ENCODE measurements around the gene HOXB1.
"Not testable (repeated sequence)": the region's sequence is repeated elsewhere in the genome, so short reads cannot be mapped to it uniquely, and the experiment has no call there.

Gene HOXB1

DNA sequence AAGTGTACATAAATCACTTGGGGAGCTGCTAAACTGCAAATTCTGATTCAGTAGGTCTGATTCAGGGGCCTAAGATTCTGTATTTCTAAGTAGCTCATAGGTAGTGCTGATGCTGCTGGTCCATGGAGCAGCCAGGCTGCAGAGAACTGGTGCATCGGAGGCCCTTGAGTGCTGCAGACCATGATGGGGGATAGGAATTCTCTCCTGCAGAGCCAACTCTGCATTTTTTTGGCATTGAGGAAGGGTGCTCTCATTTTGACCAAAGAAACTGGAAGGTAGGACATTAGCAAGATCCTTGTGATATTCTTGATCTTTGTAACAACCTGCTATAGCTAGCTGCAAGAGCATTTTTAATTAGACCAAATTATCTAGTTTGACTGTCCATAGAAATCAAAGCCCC is 9.4 kb upstream of the HOXB1 start:
- TF ChIP-seq, protein P1, sequence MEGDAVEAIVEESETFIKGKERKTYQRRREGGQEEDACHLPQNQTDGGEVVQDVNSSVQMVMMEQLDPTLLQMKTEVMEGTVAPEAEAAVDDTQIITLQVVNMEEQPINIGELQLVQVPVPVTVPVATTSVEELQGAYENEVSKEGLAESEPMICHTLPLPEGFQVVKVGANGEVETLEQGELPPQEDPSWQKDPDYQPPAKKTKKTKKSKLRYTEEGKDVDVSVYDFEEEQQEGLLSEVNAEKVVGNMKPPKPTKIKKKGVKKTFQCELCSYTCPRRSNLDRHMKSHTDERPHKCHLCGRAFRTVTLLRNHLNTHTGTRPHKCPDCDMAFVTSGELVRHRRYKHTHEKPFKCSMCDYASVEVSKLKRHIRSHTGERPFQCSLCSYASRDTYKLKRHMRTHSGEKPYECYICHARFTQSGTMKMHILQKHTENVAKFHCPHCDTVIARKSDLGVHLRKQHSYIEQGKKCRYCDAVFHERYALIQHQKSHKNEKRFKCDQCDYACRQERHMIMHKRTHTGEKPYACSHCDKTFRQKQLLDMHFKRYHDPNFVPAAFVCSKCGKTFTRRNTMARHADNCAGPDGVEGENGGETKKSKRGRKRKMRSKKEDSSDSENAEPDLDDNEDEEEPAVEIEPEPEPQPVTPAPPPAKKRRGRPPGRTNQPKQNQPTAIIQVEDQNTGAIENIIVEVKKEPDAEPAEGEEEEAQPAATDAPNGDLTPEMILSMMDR (IDR thresholded peaks at IDR 0.05; ENCODE audit: low read depth, low read length): no peak
- H3K4me3 ChIP-seq (ENCODE audit: low read depth, low read length): no peak overlapping the region

DNA sequence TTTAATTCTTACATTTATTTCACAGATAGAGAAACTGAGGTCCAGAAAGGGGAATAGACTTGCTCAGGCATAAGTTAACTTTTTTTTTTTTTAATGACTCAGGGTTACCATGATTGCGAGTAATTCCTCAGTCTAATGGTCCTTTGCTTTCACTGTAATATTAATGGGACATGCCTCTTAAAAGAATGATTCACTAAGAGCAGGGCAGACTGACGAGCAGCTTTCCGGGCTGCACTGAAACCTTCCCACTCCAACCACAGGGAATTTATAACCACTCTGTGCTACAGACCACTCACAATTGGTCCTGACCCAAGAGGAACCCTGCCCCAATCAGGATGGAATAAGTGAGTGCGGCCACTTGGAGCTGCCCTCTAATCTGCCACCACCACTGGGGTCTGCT is 8.4 kb upstream of the HOXB1 start:
- TF ChIP-seq, protein P1 (IDR thresholded peaks at IDR 0.05; ENCODE audit: low read depth, low read length): no peak
- no peak overlapping the region for H3K4me3 ChIP-seq (ENCODE audit: low read depth, low read length)

DNA sequence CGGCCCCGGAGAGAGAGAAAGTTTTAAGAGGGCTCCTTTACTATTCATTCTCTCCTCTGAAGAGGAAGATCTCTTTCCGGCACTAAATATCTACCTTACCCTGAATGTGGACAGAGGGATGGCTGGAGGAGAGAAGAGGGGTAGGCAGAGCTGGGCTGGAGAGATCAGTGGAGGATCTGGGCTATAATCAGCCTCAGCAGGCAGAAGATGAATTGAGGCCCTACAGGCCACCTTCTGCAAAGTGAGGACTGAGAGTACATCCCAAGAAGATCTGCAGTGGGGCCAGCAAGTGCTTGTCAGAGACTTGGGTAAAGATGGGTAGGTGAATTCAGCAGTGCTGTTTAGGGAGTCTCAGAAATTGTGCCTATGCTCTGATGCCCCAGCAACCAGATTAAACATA is 6.5 kb upstream of the HOXB1 start:
- TF ChIP-seq, protein P1 (IDR thresholded peaks at IDR 0.05; ENCODE audit: low read depth, low read length): no peak
- no peak overlapping the region for H3K4me3 ChIP-seq (ENCODE audit: low read depth, low read length)

DNA sequence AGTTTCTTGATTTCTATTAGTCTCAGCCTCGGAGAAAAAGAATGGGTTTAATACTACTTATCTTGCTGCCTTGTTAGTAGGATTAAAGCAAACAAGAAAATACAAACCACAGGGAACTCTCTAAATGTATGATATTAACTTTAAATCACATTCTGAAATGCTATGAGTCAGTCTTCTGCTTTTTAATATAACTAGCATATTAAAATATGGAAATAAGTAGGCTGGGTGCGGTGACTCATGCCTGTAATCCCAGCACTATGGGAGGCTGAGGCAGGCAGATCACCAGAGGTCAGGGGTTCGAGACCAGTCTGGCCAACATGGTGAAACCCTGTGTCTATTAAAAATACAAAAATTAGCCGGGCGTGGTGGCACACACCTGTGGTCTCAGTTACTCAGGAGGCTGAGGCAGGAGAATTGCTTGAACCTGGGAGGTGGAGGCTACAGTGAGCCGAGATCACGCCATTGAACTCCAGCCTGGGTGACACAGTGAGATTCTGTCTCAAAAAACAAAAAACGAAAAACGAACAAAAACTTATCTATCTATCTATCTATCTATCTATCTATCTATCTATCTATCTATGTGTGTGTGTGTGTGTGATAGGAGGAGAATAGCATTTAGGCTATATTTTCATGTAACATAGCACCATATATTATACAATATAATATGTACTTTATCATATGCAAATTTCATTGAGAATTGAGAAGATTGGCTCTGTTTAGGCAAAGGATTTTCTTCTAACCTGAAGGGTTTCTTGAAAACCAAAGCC is 5.2 kb upstream of the HOXB1 start:
- not testable (repeated sequence) for H3K4me3 ChIP-seq (ENCODE audit: low read depth, low read length)

DNA sequence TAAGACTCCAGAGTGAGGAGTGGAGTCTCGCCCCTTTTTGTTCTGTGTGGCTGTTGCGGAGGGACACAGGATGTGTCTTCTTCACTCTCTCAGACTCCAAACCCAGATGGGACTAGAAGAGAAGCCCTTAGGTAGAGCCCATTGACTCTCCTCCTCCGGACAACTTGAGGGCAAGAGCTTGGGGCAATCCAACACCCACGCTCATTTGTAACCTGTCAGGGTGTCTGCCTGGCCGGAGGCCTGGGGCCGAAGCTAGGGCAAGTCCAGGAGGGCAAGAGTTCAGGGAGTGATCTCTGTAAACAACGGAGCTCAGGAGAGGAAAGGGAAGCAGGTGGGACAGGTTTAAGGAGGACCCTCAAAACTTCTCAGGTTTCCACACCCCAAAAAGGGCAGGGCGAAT is 1.4 kb upstream of the HOXB1 start:
- no peak overlapping the region for H3K4me3 ChIP-seq (ENCODE audit: low read depth, low read length)
- TF ChIP-seq, protein P1 (IDR thresholded peaks at IDR 0.05; ENCODE audit: low read depth, low read length): no peak

DNA sequence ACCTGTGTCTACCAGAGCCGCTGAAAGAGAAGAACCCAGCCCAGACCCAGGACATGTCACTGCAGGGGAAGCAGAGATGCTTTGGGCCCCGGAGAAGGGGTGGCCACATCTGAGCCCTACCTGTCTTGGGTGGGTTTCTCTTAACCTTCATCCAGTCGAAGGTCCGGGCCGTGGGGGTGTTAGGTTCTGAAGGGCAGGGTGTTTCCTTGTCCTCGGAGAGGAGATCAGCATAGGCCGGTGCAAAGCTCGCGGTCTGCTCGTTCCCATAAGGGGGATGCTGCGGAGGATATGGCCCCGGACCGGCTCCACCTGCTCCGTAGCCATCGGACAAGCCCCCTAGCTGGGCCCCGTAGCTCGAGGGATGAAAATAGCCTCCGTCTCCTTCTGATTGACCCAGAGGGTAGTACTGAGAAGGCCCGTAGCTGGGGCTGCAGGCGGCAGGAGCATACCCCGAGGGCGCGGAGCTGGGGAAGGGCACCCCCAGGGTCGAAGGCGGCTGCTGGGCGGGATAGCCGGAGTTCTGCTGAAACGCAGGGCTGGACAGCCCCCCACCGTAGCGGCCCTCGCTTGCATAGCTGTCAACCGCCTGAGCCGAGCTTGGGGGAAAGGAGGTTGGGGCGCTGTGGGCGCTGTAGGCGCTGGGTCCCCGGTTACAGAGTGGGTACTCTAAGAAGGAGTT is 464 bp downstream of the HOXB1 start:
- TF ChIP-seq, protein P1 (IDR thresholded peaks at IDR 0.05; ENCODE audit: low read depth, low read length): no peak
- no peak overlapping the region for H3K4me3 ChIP-seq (ENCODE audit: low read depth, low read length)

DNA sequence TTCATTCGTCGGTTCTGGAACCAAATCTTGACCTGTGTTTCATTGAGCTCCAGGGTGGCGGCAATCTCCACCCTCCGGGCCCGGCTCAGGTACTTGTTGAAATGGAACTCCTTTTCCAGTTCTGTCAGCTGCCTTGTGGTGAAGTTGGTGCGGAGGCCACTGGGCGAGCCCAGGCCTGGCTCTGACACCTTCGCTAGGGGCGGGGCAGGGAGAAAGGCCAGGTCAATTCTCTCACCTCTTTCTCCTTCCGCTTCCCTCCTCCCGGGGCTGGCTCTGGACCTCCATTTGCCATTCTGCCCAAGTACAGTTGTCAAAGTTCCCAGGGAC is 1.2 kb downstream of the HOXB1 start:
- TF ChIP-seq, protein P1 (IDR thresholded peaks at IDR 0.05; ENCODE audit: low read depth, low read length): no peak
- no peak overlapping the region for H3K4me3 ChIP-seq (ENCODE audit: low read depth, low read length)

Data from WI38 (cell line).